ENCODE measurements around the gene XAB2.

DNA sequence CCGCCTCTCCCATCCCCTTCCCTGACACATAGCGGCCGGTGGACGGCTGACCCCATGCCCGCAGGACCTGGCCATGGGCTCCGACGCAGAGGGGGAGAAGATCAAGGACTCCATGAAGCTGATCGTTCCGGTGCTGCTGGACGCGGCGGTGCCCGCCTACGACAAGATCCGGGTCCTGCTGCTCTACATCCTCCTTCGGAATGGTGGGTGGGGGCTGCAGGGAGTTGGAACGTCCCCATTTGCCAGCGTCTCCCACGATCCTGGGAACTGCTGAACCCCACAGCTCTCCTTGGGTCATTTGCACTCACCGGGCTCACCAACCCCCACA lies 15.2 kb upstream of the XAB2 start:
- TF ChIP-seq POLR2A (IDR thresholded peaks at IDR 0.05; ENCODE audit: low read length) (no peak), GATA1 (IDR thresholded peaks at IDR 0.05; ENCODE audit: low read depth, low read length) (no peak)

Measured in erythroblast (primary cell).